ENCODE results near the gene EXOC6.

The EXOC6 gene

DNA sequence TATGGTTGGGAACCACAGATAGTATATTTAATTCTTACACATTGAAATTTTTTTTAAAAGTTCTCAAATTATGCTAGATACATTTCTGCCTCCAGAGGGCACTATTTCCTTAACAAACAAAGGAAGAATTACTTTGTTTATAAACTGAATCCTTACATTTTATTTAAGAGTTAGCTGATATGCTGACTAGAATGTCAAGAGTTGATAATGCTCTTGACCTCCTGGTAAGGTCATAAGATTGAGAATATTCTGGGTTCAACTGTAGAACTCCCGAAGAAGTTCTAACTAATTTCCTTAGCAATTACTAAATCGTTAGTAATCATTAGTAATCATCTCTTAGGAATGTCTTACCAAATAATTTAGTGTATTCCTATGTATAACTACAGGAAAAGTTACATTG is 117.0 kb downstream of the EXOC6 start:
- Histone ChIP-seq H3K79me2 (ENCODE audit: insufficient read depth, low read length) (no peaks in the 10 kb centered on the region), H3K4me3 (ENCODE audit: low read length, poor library complexity, severe bottlenecking) (no peak overlapping the region), H3F3A (ENCODE audit: low read depth) (no peaks in the 10 kb centered on the region), H4K20me1 (ENCODE audit: insufficient read depth, low read length, poor library complexity, severe bottlenecking) (no peaks in the 10 kb centered on the region), H3K9me3 (ENCODE audit: insufficient read depth, low read depth, low read length) (no peaks in the 10 kb centered on the region), H3K4me2 (ENCODE audit: low read depth, low read length, poor library complexity, severe bottlenecking) (no peak overlapping the region), H3K9me2 (replicated peaks; ENCODE audit: low read depth, low read length) (no peaks in the 10 kb centered on the region), H3K27me3 (ENCODE audit: insufficient read depth, low read length, poor library complexity, severe bottlenecking) (no peaks in the 10 kb centered on the region), H3K4me1 (ENCODE audit: insufficient read depth, low read length, poor library complexity, severe bottlenecking) (no peaks in the 10 kb centered on the region), H3K36me3 (ENCODE audit: insufficient read depth, low read length) (no peaks in the 10 kb centered on the region), H2AFZ (ENCODE audit: low read length) (no peak overlapping the region), H3K9ac (ENCODE audit: low read depth, low read length, poor library complexity, severe bottlenecking) (no peak overlapping the region)
- TF ChIP-seq, protein P1, sequence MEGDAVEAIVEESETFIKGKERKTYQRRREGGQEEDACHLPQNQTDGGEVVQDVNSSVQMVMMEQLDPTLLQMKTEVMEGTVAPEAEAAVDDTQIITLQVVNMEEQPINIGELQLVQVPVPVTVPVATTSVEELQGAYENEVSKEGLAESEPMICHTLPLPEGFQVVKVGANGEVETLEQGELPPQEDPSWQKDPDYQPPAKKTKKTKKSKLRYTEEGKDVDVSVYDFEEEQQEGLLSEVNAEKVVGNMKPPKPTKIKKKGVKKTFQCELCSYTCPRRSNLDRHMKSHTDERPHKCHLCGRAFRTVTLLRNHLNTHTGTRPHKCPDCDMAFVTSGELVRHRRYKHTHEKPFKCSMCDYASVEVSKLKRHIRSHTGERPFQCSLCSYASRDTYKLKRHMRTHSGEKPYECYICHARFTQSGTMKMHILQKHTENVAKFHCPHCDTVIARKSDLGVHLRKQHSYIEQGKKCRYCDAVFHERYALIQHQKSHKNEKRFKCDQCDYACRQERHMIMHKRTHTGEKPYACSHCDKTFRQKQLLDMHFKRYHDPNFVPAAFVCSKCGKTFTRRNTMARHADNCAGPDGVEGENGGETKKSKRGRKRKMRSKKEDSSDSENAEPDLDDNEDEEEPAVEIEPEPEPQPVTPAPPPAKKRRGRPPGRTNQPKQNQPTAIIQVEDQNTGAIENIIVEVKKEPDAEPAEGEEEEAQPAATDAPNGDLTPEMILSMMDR (conservative IDR thresholded peaks at IDR 0.05; ENCODE audit: low read length), result peak; percentile 81
- TF ChIP-seq EZH2phosphoT487 (IDR thresholded peaks at IDR 0.05; ENCODE audit: borderline replicate concordance), result no peak

DNA sequence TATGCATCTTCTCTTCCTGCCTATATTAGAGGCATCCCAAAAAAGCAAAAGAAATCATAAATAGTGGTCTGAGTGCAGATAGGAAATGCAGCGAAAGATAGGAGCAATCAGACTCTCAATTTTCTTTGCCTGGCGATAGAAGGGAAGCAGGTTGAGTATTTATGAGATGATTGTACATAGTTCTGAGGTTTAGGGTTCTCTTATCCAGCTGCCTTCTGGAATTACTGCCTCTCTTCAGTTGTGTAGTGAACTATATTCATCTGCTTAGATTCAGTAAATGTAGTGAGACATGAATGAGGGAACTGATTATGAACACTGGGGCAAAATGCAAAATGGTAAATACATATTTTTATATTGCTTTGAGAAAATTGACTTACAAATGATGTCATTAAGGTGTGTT is 119.3 kb downstream of the EXOC6 start:
- H3K4me2 ChIP-seq (ENCODE audit: low read depth, low read length, poor library complexity, severe bottlenecking), result no peak overlapping the region
- H3K79me2 ChIP-seq (ENCODE audit: insufficient read depth, low read length), result no peaks in the 10 kb centered on the region
- no peaks in the 10 kb centered on the region for H3K27me3 ChIP-seq (ENCODE audit: insufficient read depth, low read length, poor library complexity, severe bottlenecking)
- H3K9me2 ChIP-seq (replicated peaks; ENCODE audit: low read depth, low read length), result no peaks in the 10 kb centered on the region
- peaks cover 8% of the 10 kb centered on the region for H3K4me1 ChIP-seq (ENCODE audit: insufficient read depth, low read length, poor library complexity, severe bottlenecking)
- H4K20me1 ChIP-seq (ENCODE audit: insufficient read depth, low read length, poor library complexity, severe bottlenecking), result no peaks in the 10 kb centered on the region
- H3F3A ChIP-seq (ENCODE audit: low read depth), result no peaks in the 10 kb centered on the region
- no peak overlapping the region for H3K4me3 ChIP-seq (ENCODE audit: low read length, poor library complexity, severe bottlenecking)
- H3K9ac ChIP-seq (ENCODE audit: low read depth, low read length, poor library complexity, severe bottlenecking), result no peak overlapping the region
- TF ChIP-seq EZH2phosphoT487 (IDR thresholded peaks at IDR 0.05; ENCODE audit: borderline replicate concordance), result no peak
- TF ChIP-seq, protein P1 (conservative IDR thresholded peaks at IDR 0.05; ENCODE audit: low read length), result no peak
- no peaks in the 10 kb centered on the region; the same call in 1 of the 2 replicates for H3K36me3 ChIP-seq (ENCODE audit: insufficient read depth, low read length)
- no peaks in the 10 kb centered on the region for H3K9me3 ChIP-seq (ENCODE audit: insufficient read depth, low read depth, low read length)
- H2AFZ ChIP-seq (ENCODE audit: low read length), result no peak overlapping the region

DNA sequence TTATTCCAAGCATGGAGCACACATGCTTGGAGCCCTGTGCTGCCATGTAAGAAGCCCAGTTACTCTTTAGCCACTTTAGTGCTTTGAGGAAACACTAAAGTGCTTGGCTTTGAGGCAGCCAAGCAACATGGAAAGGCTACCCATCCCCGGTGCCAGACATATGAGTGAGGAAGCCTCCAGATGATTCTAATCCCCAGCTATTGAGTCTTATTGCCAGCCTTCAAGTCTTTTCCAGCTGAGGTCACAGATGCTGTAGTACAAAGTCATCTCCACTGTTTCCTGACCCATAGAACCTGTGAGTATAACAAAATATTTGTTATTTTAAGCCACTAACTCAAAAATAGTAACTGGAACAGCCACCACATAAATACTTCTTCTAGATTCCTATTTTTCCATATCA is 120.8 kb downstream of the EXOC6 start:
- H3K4me1 ChIP-seq (ENCODE audit: insufficient read depth, low read length, poor library complexity, severe bottlenecking), result peaks cover 8% of the 10 kb centered on the region
- no peaks in the 10 kb centered on the region; the same call in 1 of the 2 replicates for H3K36me3 ChIP-seq (ENCODE audit: insufficient read depth, low read length)
- H3K9me3 ChIP-seq (ENCODE audit: insufficient read depth, low read depth, low read length), result no peaks in the 10 kb centered on the region
- no peaks in the 10 kb centered on the region for H3F3A ChIP-seq (ENCODE audit: low read depth)
- H3K9ac ChIP-seq (ENCODE audit: low read depth, low read length, poor library complexity, severe bottlenecking), result no peak overlapping the region
- TF ChIP-seq, protein P1 (conservative IDR thresholded peaks at IDR 0.05; ENCODE audit: low read length), result no peak
- TF ChIP-seq EZH2phosphoT487 (IDR thresholded peaks at IDR 0.05; ENCODE audit: borderline replicate concordance), result no peak
- H3K4me3 ChIP-seq (ENCODE audit: low read length, poor library complexity, severe bottlenecking), result no peak overlapping the region
- H3K79me2 ChIP-seq (ENCODE audit: insufficient read depth, low read length), result no peaks in the 10 kb centered on the region
- H3K27me3 ChIP-seq (ENCODE audit: insufficient read depth, low read length, poor library complexity, severe bottlenecking), result no peaks in the 10 kb centered on the region
- H3K4me2 ChIP-seq (ENCODE audit: low read depth, low read length, poor library complexity, severe bottlenecking), result no peak overlapping the region
- no peaks in the 10 kb centered on the region for H4K20me1 ChIP-seq (ENCODE audit: insufficient read depth, low read length, poor library complexity, severe bottlenecking)
- no peaks in the 10 kb centered on the region for H3K9me2 ChIP-seq (replicated peaks; ENCODE audit: low read depth, low read length)
- H2AFZ ChIP-seq (ENCODE audit: low read length), result no peak overlapping the region

Measured in Loucy (cell line).